Measurements from ENCODE around the gene RAD54L.
"Not testable (repeated sequence)": the region's sequence is repeated elsewhere in the genome, so short reads cannot be mapped to it uniquely, and the experiment has no call there.

RAD54L gene

GRCh38 chr1:46247436-46248121, at the start of gene RAD54L:
Gene RAD54L, plus strand, starts transcription at chr1:46247763. Its CDS starts 643 bp downstream, at chr1:46248406.
- DNase-seq (ENCODE audit: low read depth): peak; percentile 97

GRCh38 chr1:46197964-46198811, 49.4 kb upstream of the RAD54L start, which contains the start of gene POMGNT1:
Gene POMGNT1, minus strand, starts transcription at chr1:46198434. Its CDS starts 613 bp downstream, at chr1:46197821.
- no peak for DNase-seq (ENCODE audit: low read depth)

GRCh38 chr1:46199233-46199749, 48.3 kb upstream of the RAD54L start:
- DNase-seq (ENCODE audit: low read depth): no peak

- DNase-seq (ENCODE audit: low read depth): no peak
Observed at GRCh38 chr1:46203738-46204405, 43.7 kb upstream of the RAD54L start.

- DNase-seq (ENCODE audit: low read depth): no peak
Observed at GRCh38 chr1:46204406-46204742, 43.2 kb upstream of the RAD54L start.

GRCh38 chr1:46205141-46205540, 42.4 kb upstream of the RAD54L start:
- no peak for DNase-seq (ENCODE audit: low read depth)

- no peak for DNase-seq (ENCODE audit: low read depth)
Observed at GRCh38 chr1:46205791-46206190, 41.8 kb upstream of the RAD54L start.

- DNase-seq (ENCODE audit: low read depth): no peak
Observed at GRCh38 chr1:46206399-46206798, 41.2 kb upstream of the RAD54L start.

- DNase-seq (ENCODE audit: low read depth): no peak
Observed at GRCh38 chr1:46210561-46210960, 37.0 kb upstream of the RAD54L start.

GRCh38 chr1:46211051-46211450, 36.5 kb upstream of the RAD54L start:
- DNase-seq (ENCODE audit: low read depth): no peak

- DNase-seq (ENCODE audit: low read depth): no peak
Observed at GRCh38 chr1:46215504-46215903, 32.1 kb upstream of the RAD54L start.

- DNase-seq (ENCODE audit: low read depth): no peak
Observed at GRCh38 chr1:46218443-46218842, 29.1 kb upstream of the RAD54L start.

GRCh38 chr1:46219551-46220520, 27.7 kb upstream of the RAD54L start:
- no peak for DNase-seq (ENCODE audit: low read depth)

GRCh38 chr1:46220808-46221207, 26.8 kb upstream of the RAD54L start:
- no peak for DNase-seq (ENCODE audit: low read depth)

- no peak for DNase-seq (ENCODE audit: low read depth)
Observed at GRCh38 chr1:46221749-46222148, 25.8 kb upstream of the RAD54L start.

- DNase-seq (ENCODE audit: low read depth): not testable (repeated sequence)
Observed at GRCh38 chr1:46223055-46223454, 24.5 kb upstream of the RAD54L start.

- peak; percentile 58 for DNase-seq (ENCODE audit: low read depth)
Observed at GRCh38 chr1:46223472-46223943, 24.1 kb upstream of the RAD54L start.

- no peak for DNase-seq (ENCODE audit: low read depth)
Observed at GRCh38 chr1:46224966-46225365, 22.6 kb upstream of the RAD54L start.

- DNase-seq (ENCODE audit: low read depth): not testable (repeated sequence)
Observed at GRCh38 chr1:46231231-46231630, 16.3 kb upstream of the RAD54L start.

GRCh38 chr1:46236882-46237281, 10.7 kb upstream of the RAD54L start:
- no peak for DNase-seq (ENCODE audit: low read depth)

- DNase-seq (ENCODE audit: low read depth): peak; percentile 15
Observed at GRCh38 chr1:46238865-46239264, 8.7 kb upstream of the RAD54L start.
